HUDEP-2 (cell line): ENCODE measurements around the gene RABGEF1.
A peak's percentile ranks its signal among the peaks of the same experiment; 100 is the strongest.
"Not testable (repeated sequence)": the region's sequence is repeated elsewhere in the genome, so short reads cannot be mapped to it uniquely, and the experiment has no call there.

Source experiments
- DNase-seq, 76 experiments: peaks; one replicate each; lab custom pipeline; 2025; ENCODE audit not compliant: unreplicated experiment in 76 of 76; lab: John Stamatoyannopoulos, UW

RABGEF1 gene

DNA sequence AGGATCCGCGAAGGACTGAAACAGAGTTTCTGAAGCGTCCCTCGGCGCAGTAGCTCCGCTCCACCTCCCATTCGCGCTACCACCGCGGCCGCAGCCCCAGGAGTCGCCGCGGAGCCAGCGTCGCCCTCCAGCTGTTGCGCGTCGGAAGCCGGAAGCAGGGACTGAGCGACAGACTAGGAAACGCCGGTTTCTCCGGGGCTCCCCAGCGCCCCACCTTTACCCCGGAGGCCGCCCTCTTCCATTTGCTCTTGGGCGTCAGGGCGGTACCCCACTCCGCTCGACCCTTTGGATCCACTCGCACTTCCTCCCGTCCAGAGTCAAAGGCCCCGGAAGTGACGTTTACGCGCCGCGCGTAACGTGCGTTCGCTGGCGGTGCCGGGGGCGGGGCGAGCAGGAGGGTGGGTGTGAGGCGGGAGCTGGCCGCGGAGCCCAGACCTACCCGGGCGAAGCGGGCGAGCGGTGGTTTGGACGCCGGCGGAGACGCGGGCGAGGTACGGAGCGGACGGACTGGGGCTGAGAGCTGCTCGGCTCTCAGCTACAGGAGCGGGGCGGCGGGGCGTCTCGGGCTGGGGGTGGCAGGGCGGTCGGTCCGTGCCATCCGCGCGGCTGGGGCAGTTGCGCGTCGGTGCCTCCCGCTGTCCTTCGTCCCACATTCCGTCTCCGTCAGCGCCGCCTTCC is at the start of gene RABGEF1:
Gene RABGEF1, plus strand, starts transcription at position 432 of the 678 bp plus-strand sequence. CDS start 31,167 bp downstream, outside the sequence.
- DNase-seq, result peak; percentile 48 to 97 (median 92)

DNA sequence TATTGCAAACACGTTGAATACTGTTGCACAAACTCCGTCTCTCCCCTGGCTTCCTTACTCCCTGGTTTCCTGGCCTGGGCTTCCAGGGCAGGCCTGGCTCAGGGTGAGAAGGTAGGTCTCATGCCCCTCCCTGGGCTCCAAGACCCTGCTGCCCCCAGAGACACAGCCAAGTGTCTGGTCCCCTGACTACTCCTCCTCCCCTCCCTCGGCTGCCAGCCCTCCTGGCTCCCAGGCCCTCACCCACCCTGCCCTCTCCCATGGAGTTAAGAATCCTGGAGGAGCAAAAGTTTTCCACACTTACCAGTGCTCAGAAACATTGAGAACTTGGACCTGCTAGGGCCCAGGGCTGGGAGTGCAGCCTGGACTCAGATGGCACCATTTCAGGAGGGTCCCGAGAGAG is 47.2 kb upstream of the RABGEF1 start:
- no peak for DNase-seq

DNA sequence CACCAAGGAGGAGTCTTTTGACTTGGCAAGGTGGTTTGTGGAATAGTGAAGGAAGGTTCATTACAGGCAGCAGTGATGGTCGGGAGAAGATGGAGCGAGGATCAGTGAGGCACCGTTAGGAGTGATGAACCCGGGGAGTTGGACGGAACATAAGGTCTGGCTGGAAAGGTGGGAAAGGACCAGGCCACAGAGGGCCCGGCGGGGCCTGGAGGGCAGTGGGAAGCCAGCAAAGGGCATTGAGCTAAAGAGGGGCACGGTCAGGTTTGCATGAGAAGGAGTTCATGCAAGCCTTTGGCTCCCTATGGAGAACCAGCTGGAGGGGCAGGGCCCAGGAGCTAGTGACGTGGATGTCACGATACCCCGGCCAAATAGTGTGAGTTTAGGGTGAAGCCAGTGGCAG is 46.2 kb upstream of the RABGEF1 start:
- DNase-seq, result no peak

DNA sequence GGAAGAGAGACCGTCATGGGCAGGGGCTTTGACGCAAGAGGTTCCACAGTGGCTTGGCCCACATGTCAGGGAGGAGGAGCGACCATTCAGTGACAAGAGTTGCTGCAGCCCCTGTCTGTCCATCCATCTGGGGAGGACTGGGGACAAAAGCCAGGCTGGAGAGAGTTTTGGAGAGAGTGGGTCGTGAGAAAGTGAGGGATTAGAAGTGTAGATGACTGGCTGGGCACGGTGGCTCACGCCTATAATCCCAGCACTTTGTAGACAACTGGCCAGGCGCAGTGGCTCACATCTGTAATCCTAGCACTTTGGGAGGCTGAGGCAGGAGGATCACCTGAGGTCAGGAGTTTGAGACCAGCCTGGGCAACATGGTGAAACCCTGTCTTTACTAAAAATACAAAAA is 45.1 kb upstream of the RABGEF1 start:
- DNase-seq, result not testable (repeated sequence)

DNA sequence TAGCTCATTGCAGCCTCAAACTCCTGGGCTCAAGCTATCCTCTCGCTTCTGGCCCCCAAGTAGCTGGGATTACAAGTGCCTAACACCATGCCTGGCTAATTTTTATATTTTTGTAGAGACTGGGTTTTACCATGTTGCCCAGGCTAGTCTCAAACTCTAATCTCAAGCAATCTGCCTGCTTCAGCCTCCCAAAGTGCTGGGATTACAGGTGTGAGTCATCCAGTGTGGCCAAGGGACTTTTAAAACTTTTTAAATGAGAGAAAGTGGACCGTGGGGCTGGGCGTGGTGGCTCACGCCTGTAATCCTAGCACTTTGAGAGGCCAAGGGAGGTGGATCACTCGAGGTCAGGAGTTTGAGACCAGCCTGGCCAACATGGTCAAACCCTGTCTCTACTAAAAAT is 44.4 kb upstream of the RABGEF1 start:
- DNase-seq, result not testable (repeated sequence)

DNA sequence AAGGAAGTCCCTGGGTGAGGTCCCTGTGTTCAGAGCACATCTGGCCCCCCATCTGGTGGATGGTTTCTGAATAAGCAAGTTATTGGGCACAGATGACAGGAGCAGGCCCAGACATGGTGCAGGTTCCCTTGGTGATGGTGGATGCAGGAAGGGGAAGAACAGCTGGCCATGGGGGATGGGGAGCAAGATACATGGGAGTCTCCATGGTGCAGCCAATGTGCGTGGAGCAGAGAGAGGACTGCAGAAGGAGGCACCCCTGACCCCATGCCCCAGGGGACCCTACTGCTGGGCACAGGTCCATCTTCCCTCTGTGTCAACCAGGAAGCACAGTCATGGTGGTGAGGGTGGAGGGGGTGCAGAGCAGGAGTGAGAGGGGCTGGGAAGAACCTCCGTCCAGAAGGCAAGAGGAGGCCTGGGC is 43.8 kb upstream of the RABGEF1 start:
- peak in 1 of 76 experiments; percentile 5 for DNase-seq

DNA sequence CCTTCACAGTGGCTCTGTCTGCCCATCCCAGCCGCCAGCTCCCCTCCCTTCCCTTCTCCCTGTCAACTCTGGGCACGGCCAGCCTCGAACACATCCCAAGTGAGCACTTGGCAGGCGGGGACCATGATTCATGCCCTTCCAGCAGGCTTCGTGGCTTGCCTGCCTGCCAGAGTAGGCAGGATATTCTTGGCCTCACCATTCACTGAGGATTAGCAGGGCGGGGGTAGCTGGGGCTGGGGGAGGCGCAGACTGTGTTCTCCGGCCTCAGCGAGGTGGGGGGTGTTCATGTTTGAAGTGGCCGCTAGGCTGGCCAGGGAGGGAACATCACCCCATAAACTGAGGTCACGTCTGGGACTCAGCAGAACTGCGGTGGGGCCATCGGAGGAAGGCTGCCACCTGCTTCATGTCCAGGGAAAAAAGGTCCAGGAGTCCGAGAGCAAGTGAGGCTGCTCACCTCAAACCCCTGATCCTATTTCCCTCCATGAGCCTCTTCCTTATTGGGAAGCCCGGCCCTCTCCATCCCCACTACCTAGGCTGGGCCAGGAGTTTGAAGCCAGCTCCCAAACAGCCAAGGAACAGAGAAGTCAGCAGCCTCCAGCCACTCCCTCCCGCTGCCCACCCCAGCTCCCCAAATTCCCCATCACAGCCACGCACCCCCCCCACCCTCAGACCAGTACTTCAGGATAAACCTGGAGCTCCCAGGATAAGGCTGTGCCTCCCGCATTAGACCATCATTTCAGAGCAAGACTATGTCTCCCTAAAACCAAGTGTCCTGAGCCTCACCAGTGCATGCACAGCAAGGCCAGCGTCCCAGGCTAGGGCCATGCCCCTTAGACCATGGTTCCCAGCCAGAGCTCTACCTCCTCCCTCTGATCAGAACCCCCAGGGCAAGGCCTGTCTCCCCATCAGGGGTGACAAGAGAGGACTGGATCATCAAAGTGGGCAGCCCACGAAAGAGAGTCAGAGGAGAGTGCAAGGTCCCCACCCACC is 42.8 kb upstream of the RABGEF1 start:
- DNase-seq, result no peak

DNA sequence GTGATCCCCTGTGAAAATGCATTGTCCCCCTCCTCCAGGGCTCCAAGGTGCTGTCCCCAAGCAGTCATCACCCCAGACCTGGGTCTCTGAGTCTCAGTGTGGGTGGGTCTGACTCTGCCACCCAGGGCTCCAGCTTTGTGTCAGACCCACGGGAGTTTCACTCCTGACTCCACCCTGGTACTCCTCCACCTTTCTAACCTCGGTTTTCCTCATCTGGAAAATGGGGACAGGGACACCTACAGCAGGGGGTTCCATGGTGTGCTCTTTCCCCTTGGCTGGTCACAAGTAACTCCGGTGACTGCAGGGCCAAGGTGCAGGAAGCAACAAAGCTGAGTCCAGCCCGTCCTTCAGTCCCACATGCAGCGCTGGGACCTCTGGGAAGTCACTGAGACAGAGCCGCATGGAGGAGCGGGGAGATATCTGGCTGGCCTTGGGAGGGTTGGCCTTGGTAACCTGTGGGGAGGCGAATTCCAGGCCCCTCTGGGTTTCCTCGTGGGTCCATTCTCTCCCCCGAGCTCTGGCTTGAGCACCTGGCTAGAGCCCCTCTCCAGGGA is 41.8 kb upstream of the RABGEF1 start:
- DNase-seq, result no peak

DNA sequence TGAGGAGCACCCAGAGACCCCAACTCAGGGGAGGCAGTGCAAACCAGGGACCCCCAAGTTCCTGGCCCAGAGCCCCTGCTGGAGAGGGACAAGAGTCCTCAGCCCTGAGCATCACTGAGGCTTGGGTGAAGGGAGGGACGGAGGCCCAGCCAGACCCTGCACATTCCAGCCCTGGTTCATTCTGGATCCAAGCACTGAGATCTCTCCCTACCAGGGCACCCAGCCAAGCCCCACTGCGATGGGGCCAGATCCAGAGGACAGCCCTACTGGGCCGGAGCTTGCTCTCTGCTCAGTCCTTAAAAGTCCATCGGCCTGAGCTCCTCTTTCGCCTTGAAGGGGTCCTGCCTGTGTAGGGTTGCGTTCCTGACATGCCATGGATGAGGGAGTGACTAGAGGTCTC is 40.5 kb upstream of the RABGEF1 start:
- no peak for DNase-seq

DNA sequence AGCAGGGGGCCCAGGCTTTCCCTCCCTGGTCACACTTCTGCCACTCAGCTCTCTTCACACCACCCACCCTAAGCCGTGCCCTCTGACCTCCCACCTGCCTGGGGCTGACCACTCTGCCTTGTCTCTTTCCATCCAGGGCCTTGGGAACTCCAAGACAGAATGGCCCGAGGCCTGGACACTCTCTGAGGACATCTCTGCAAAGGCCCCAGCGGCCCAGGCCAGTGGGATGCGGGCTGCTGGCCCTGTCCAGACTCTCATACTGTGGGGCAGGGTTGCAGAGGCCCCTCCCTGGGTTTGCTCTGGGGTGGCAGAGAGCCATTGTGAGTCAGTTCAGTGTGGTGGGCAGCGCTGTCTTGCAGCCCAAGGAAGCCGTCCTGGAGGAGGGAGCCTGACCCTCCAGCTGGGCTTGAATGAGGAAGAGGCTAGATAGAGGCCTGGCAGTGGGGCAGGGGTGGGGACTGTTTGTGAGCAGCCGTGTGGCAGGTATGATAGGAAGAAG is 39.9 kb upstream of the RABGEF1 start:
- DNase-seq, result no peak

DNA sequence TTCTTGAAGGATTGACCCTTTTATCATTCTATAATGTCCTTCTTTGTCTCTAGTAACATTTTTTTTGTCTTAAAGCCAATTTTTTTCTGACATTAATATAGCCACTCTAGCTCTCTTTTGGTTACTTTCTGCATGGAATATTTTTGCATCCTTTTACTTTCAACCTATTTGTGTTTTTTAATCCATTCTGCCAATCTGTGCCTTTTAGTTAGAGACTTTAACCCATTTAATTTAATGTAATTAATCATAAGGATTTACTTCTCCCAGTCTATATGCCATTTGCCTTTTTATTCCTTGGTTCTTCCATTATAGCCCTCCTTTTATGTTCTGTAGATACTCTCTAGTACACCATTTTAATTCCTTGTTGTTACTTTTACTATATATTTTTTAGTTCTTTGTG is 32.7 kb upstream of the RABGEF1 start:
- DNase-seq, result no peak

DNA sequence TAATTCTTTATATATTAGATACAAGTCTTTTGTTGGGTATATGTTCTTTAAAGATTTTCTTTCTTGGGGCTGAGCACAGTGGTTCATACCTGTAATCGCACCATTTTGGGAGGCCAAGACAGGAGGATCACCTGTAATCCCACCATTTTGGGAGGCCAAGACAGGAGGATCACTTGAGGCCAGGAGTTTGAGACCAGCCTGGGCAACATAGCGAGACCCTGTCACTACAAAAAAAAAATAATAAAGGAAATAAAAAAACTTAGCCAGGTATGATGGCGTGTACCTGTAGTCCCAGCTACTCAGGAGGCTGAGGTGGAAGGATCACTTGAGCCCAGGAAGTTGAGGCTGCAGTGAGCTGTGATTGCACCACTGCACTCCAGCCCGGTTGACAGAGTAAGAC is 29.8 kb upstream of the RABGEF1 start:
- not testable (repeated sequence) for DNase-seq

DNA sequence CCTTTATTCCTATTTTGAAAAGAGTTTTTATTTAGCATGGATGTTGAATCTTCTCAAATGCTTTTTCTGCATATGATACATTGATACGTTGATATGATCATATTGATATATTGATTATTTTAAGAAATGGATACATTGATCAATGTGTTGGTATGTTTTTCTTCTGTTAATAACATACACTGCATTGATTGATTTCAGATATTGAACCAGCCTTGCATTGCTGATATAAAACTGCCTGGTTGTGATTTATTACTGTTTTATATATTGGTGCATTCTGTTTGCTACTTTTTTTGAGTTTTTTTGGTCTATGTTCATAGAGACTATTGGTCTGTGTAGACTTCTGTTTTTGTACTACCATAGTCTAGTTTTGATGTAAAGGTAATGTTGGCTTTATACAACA is 26.8 kb upstream of the RABGEF1 start:
- no peak for DNase-seq

DNA sequence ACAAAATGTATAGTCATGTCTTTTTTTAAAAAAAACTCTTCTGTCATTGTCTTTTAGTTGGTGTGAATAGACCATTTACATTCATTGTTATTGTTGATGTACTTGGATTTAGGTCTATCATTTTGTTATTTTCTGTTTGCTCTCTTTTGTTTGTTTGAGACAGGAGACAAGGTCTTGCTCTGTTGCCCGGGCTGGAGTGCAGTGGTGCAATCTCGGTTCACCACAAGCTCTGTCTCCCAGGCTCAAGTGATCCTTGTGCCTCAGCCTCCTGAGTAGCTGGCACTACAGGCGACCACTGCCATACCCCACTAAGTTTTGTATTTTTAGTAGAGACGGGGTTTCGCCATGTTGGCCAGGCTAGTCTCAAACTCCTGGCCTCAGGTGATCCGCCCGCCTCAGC is 23.9 kb upstream of the RABGEF1 start:
- DNase-seq, result not testable (repeated sequence)

DNA sequence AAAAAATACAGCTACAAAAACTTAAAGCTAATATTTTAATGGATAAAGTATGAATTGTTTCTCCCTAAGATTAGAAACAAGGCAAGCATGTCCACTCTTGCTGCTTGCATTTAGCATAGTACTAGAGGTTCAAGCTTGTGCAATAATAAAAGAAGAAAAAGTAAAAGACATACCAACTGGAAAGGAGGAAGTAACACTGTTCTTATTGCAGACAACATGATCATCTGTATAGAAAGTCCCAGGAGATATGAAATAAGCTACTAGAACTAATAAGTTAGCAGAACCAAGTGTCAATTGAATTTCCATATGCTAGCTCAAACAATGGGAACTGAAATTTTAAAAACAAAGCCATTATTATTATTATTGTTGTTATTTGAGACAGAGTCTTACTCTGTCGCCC is 20.0 kb upstream of the RABGEF1 start:
- DNase-seq, result no peak

DNA sequence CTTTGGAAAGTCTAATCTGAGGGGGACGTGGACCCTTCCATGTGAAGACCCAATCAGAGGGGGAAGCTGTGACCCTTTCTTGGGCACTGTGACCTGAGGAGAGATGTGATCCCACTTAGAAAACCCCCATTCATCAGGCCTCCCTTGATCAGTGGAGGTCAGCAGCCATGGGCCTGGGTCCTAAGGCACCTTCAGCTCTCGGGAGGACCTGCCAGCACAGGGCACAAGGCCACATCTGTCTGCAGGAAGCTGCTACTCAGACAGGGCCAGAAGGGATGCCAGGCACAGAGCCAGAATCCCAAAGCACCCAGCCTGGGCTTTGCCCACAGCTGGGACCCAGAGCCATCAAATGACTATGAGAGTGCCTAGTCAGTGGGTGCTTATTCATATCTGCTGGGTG is 14.7 kb upstream of the RABGEF1 start:
- DNase-seq, result no peak

DNA sequence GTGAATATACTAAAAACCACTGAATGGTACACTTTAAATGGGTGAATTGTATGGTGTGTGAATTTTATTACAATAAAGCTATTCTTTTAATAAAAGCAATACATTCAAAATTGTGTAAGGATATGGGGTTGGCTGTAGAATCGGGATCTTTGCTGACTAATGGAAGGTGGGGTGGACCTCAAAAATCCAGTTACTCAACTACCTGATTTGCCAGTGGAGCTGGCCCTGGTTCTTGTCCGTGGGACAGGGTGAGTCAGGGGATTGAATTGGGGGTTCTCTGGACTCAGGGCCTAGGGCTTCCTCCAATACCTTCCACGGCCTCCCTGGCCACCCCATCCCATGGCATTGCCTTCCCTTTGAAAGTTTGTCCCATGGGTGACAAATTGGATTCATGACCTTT is 13.5 kb upstream of the RABGEF1 start:
- DNase-seq, result no peak

DNA sequence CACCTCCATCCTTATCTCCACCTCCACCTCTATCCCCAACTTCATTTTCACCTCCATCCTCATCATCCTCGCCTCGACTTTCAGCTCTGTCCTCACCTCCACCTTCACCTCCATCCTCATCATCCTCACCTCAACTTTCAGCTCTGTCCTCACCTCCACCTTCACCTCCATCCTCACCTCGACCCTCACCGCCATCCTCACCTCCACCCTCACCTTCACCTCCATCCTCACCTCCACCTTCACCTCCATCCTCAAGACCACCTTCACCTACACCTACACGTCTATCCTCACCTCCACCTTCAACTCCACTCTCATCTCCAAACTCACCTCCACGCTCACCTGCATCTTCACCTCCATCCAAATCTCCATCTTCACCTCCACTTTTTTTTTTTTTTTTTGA is 12.0 kb upstream of the RABGEF1 start:
- no peak for DNase-seq

DNA sequence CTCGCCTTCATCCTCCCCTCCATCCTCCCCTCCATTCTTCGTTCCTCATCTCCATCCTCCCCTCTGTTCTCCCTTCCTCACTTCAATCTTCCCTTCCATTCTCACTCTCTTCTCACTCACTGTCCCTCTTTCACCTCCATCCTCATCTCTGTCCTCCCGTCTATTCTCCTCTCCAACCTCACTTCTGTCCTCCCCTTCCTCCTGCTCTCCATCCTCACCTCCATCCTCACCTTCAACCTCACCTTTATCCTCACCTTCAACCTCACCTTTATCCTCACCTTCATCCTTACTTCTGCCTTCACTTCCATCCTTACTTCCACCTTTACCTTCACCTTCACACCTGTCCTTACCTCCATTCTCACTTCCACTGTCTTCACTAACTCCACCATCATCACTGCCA is 11.3 kb upstream of the RABGEF1 start:
- no peak for DNase-seq

DNA sequence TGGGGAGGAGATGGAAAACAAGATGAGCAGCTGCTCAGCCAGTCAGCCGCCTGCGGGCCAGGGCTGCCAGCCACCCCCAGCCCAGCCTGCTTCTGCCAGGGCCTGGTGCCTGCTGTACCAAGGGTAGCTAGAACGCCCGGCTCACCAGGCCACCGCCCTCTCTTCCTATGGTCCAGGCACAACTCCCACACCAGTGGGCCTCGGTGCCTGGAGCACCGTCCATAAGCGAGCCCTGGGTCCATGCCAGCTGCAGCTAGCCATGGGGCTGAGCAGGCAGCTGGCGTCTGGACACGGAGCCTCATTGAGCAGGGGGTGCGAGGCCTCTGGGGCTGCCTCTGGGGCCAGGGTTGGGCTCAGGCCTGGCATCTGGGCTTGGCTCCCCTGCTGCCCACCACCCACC is 8.5 kb upstream of the RABGEF1 start:
- no peak for DNase-seq

DNA sequence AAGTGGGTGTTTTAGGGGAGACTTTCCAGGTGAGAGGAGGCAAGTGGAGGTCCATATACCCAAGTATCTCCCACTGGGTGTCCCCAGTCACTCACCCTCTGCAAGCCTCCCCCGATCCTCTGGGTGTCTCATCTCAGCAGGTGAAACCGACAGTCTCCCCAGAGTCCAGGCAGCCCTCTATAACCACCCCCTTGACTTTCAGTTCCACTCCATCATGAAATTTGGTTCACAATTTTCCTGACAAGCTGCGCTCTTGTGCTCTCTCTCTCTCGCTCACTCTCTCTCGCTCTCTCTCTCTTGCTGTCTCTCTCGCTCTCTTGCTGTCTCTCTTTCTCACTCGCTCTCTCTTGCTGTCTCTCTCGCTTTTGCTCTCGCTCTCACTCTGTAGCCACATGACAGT is 8.1 kb upstream of the RABGEF1 start:
- no peak for DNase-seq
